ENCODE measurements around the gene CACNA1A.

Gene CACNA1A

GRCh38 chr19:13329766-13330165 lies 176.5 kb downstream of the CACNA1A start:
- POLR2A ChIA-PET: interaction anchor here (0.6 kb wide), 1 partner anchor 762 kb away, joined by 3 read pairs; no protein-coding TSS in a partner anchor
- no peaks in the 10 kb centered on the region for H3K36me3 ChIP-seq (ENCODE audit: control insufficient read depth in 2 of 2, insufficient read depth in 1 of 2, low read length in 2 of 2)
- no peaks in the 10 kb centered on the region for H3K4me1 ChIP-seq (ENCODE audit: control insufficient read depth, insufficient read depth, low read length)
- TF ChIP-seq IKZF3 (tag by site-specific recombination; IDR thresholded peaks at IDR 0.05) (no peak), ZNF792 (tag by site-specific recombination; IDR thresholded peaks at IDR 0.05) (no peak), ZNF623 (tag by site-specific recombination; IDR thresholded peaks at IDR 0.05) (no peak), SP2 (tag by site-specific recombination; IDR thresholded peaks at IDR 0.05) (no peak), ZNF112 (tag by site-specific recombination; IDR thresholded peaks at IDR 0.05) (no peak), ZNF214 (tag by site-specific recombination; IDR thresholded peaks at IDR 0.05; ENCODE audit: borderline replicate concordance) (no peak), ZNF555 (tag by site-specific recombination; conservative IDR thresholded peaks at IDR 0.05) (no peak), ATF2 (tag by site-specific recombination; IDR thresholded peaks at IDR 0.05; ENCODE audit: low read depth) (no peak), ZBTB10 (tag by site-specific recombination; IDR thresholded peaks at IDR 0.05) (no peak), YY1 (tag by site-specific recombination; IDR thresholded peaks at IDR 0.05) (no peak), ZNF239 (tag by site-specific recombination; IDR thresholded peaks at IDR 0.05) (no peak), ZBTB17 (tag by site-specific recombination; IDR thresholded peaks at IDR 0.05) (no peak), ZNF155 (tag by site-specific recombination; IDR thresholded peaks at IDR 0.05) (no peak)
- H3K4me3 ChIP-seq (ENCODE audit: low read depth, low read length): no peak overlapping the region
- H3K9me3 ChIP-seq (ENCODE audit: control insufficient read depth, insufficient read depth, low read depth, low read length): no peaks in the 10 kb centered on the region
- no peak overlapping the region for H3K27ac ChIP-seq (ENCODE audit: extremely low read depth, low read depth, low read length)
- CTCF ChIA-PET: interaction anchor here (0.6 to 0.7 kb wide), 2 partner anchors 51 to 93 kb away, joined by 3 read pairs; no protein-coding TSS in a partner anchor

- TF ChIP-seq ZNF155 (tag by site-specific recombination; IDR thresholded peaks at IDR 0.05) (no peak), KLF1 (tag by site-specific recombination; IDR thresholded peaks at IDR 0.05) (no peak), ZBTB20 (tag by site-specific recombination; IDR thresholded peaks at IDR 0.05) (no peak), ZSCAN23 (tag by site-specific recombination; IDR thresholded peaks at IDR 0.05) (no peak), ZNF112 (tag by site-specific recombination; IDR thresholded peaks at IDR 0.05) (no peak), ZBTB44 (tag by site-specific recombination; IDR thresholded peaks at IDR 0.05) (no peak), MEIS1 (CRISPR knock-in tag; IDR thresholded peaks at IDR 0.05; ENCODE audit: borderline replicate concordance) (no peak), KLF16 (tag by site-specific recombination; IDR thresholded peaks at IDR 0.05) (no peak), KLF9 (tag by site-specific recombination; IDR thresholded peaks at IDR 0.05; ENCODE audit: low read depth) (no peak), ZNF341 (tag by site-specific recombination; IDR thresholded peaks at IDR 0.05; ENCODE audit: low read depth) (no peak), HOXA7 (CRISPR knock-in tag; IDR thresholded peaks at IDR 0.05; ENCODE audit: borderline replicate concordance) (no peak), HOXC10 (CRISPR knock-in tag; IDR thresholded peaks at IDR 0.05) (no peak), ZNF449 (tag by site-specific recombination; IDR thresholded peaks at IDR 0.05) (no peak), ZNF664 (tag by site-specific recombination; IDR thresholded peaks at IDR 0.05) (no peak), ZNF148 (tag by site-specific recombination; IDR thresholded peaks at IDR 0.05; ENCODE audit: borderline replicate concordance) (no peak)
- H3K36me3 ChIP-seq (ENCODE audit: control insufficient read depth in 2 of 2, insufficient read depth in 1 of 2, low read length in 2 of 2): no peaks in the 10 kb centered on the region
- H3K9me3 ChIP-seq (ENCODE audit: control insufficient read depth, insufficient read depth, low read depth, low read length): no peaks in the 10 kb centered on the region
- H3K27ac ChIP-seq (ENCODE audit: extremely low read depth, low read depth, low read length): no peak overlapping the region
- ChIA-PET CTCF (interaction anchor here (0.8 to 1.9 kb wide), 4 partner anchors 16 to 260 kb away, joined by 3 to 4 read pairs (median 3); no protein-coding TSS in a partner anchor), POLR2A (no interaction called here)
- no peaks in the 10 kb centered on the region for H3K4me1 ChIP-seq (ENCODE audit: control insufficient read depth, insufficient read depth, low read length)
- H3K4me3 ChIP-seq (ENCODE audit: low read depth, low read length): no peak overlapping the region
Measured at GRCh38 chr19:13328241-13328640, 178.0 kb downstream of the CACNA1A start.

All from HEK293 (cell line).